ENCODE data around the gene TOX3.
A peak's percentile ranks its signal among the peaks of the same experiment; 100 is the strongest.

Gene TOX3

DNA sequence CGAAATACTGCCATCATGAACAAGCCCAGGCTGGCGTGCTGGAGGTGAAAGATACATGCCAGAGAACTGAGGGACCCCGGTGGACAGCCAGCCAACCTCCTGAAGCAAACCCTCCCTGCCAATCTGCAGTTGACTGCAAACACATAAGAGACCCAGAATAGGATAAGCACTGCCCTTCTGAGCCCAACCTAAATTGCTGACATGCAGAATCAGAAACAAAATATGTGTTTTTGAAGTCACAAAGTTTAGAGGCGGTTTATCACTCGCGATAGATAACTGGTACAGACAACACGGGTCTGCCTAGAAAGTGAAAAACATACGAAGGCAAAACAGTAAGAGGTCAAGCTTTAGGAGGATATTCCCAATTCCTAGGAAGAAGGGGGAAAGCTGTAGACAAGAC, 14.6 kb downstream of the TOX3 start:
- Histone ChIP-seq H4K8ac (ENCODE audit: low read depth, low read length) (no peak overlapping the region), H2BK120ac (ENCODE audit: low read depth, low read length) (no peak overlapping the region), H3K27me3 (ENCODE audit: insufficient read depth, low read length, poor library complexity) (no peaks in the 10 kb centered on the region), H3K79me2 (ENCODE audit: control insufficient read depth, insufficient read depth, low read length) (no peaks in the 10 kb centered on the region), H3K4me2 (ENCODE audit: low read length) (no peak overlapping the region), H3K18ac (ENCODE audit: low read length) (no peak overlapping the region), H2AK5ac (ENCODE audit: low read length) (no peak overlapping the region), H3K4me1 (ENCODE audit: control insufficient read depth, low read depth, low read length) (no peaks in the 10 kb centered on the region), H3K4me3 (ENCODE audit: low read length) (no peak overlapping the region), H3K9ac (ENCODE audit: low read length) (no peak overlapping the region), H2BK5ac (ENCODE audit: low read length) (no peak overlapping the region), H3K79me1 (ENCODE audit: low read length) (no peaks in the 10 kb centered on the region), H4K5ac (ENCODE audit: low read length) (no peak overlapping the region), H3K4ac (ENCODE audit: low read depth, low read length) (no peak overlapping the region), H3K36me3 (ENCODE audit: control insufficient read depth, insufficient read depth, low read length) (no peaks in the 10 kb centered on the region), H3K23ac (ENCODE audit: low read length) (no peak overlapping the region), H2BK15ac (replicated peaks; ENCODE audit: low read depth) (no peak overlapping the region), H3K56ac (ENCODE audit: low read length) (no peak overlapping the region), H3K27ac (ENCODE audit: low read depth, low read length) (no peak overlapping the region)
- WGBS (ENCODE audit: extremely low coverage, insufficient coverage, low lambda C conversion rate) = no CpG with 5 or more reads among the region's 8 CpGs
- no peak for DNase-seq

GRCh38 chr16:52529226-52529625, 17.7 kb downstream of the TOX3 start:
- no peak overlapping the region for H3K23ac ChIP-seq (ENCODE audit: low read length)
- no peaks in the 10 kb centered on the region for H3K36me3 ChIP-seq (ENCODE audit: control insufficient read depth, insufficient read depth, low read length)
- peaks cover 3% of the 10 kb centered on the region for H3K4me1 ChIP-seq (ENCODE audit: control insufficient read depth, low read depth, low read length)

GRCh38 chr16:52528393-52529065, 18.4 kb downstream of the TOX3 start:
- Histone ChIP-seq H3K23ac (ENCODE audit: low read length) (no peak overlapping the region), H2BK5ac (ENCODE audit: low read length) (no peak overlapping the region), H3K36me3 (ENCODE audit: control insufficient read depth, insufficient read depth, low read length) (no peaks in the 10 kb centered on the region), H3K4me2 (ENCODE audit: low read length) (no peak overlapping the region), H4K8ac (ENCODE audit: low read depth, low read length) (no peak overlapping the region), H3K9ac (ENCODE audit: low read length) (no peak overlapping the region), H3K4me3 (ENCODE audit: low read length) (no peak overlapping the region), H3K56ac (ENCODE audit: low read length) (no peak overlapping the region), H3K4me1 (ENCODE audit: control insufficient read depth, low read depth, low read length) (peaks cover 3% of the 10 kb centered on the region), H3K27me3 (ENCODE audit: insufficient read depth, low read length, poor library complexity) (no peaks in the 10 kb centered on the region), H3K18ac (ENCODE audit: low read length) (no peak overlapping the region), H3K4ac (ENCODE audit: low read depth, low read length) (no peak overlapping the region), H2BK15ac (replicated peaks; ENCODE audit: low read depth) (no peak overlapping the region), H2AK5ac (ENCODE audit: low read length) (no peak overlapping the region), H3K79me1 (ENCODE audit: low read length) (no peaks in the 10 kb centered on the region), H3K79me2 (ENCODE audit: control insufficient read depth, insufficient read depth, low read length) (no peaks in the 10 kb centered on the region), H3K27ac (ENCODE audit: low read depth, low read length) (no peak overlapping the region), H4K5ac (ENCODE audit: low read length) (no peak overlapping the region), H2BK120ac (ENCODE audit: low read depth, low read length) (no peak overlapping the region)
- no CpG with 5 or more reads among the region's 5 CpGs for WGBS (ENCODE audit: extremely low coverage, insufficient coverage, low lambda C conversion rate)
- no peak for DNase-seq

More at GRCh38 chr16:52529226-52529625, 17.7 kb downstream of the TOX3 start:
- H3K56ac ChIP-seq (ENCODE audit: low read length) = no peak overlapping the region
- H3K27me3 ChIP-seq (ENCODE audit: insufficient read depth, low read length, poor library complexity) = no peaks in the 10 kb centered on the region
- H2AK5ac ChIP-seq (ENCODE audit: low read length) = no peak overlapping the region
- H2BK5ac ChIP-seq (ENCODE audit: low read length) = no peak overlapping the region
- H3K79me2 ChIP-seq (ENCODE audit: control insufficient read depth, insufficient read depth, low read length) = no peaks in the 10 kb centered on the region
- H3K27ac ChIP-seq (ENCODE audit: low read depth, low read length) = no peak overlapping the region
- H3K4ac ChIP-seq (ENCODE audit: low read depth, low read length) = no peak overlapping the region
- no peak overlapping the region for H2BK120ac ChIP-seq (ENCODE audit: low read depth, low read length)
- no peak for DNase-seq
- no peak overlapping the region for H3K4me3 ChIP-seq (ENCODE audit: low read length)
- no peak overlapping the region for H2BK15ac ChIP-seq (replicated peaks; ENCODE audit: low read depth)
- H4K8ac ChIP-seq (ENCODE audit: low read depth, low read length) = no peak overlapping the region
- H3K4me2 ChIP-seq (ENCODE audit: low read length) = no peak overlapping the region
- no peak overlapping the region for H3K18ac ChIP-seq (ENCODE audit: low read length)
- H3K79me1 ChIP-seq (ENCODE audit: low read length) = no peaks in the 10 kb centered on the region
- no CpG with 5 or more reads among the region's 1 CpG for WGBS (ENCODE audit: extremely low coverage, insufficient coverage, low lambda C conversion rate)
- H4K5ac ChIP-seq (ENCODE audit: low read length) = no peak overlapping the region
- H3K9ac ChIP-seq (ENCODE audit: low read length) = no peak overlapping the region

- H3K27ac ChIP-seq (ENCODE audit: low read depth, low read length) = peak overlapping the region; percentile 49
These were observed 20.1 kb downstream of the TOX3 start for GRCh38 chr16:52526830-52527229.

GRCh38 chr16:52526116-52526828, 20.7 kb downstream of the TOX3 start:
- DNase-seq = peak; percentile 30
- Histone ChIP-seq H3K23ac (ENCODE audit: low read length) (no peak overlapping the region), H3K4me2 (ENCODE audit: low read length) (no peak overlapping the region), H3K36me3 (ENCODE audit: control insufficient read depth, insufficient read depth, low read length) (no peaks in the 10 kb centered on the region), H3K56ac (ENCODE audit: low read length) (no peak overlapping the region), H3K79me2 (ENCODE audit: control insufficient read depth, insufficient read depth, low read length) (no peaks in the 10 kb centered on the region), H3K4ac (ENCODE audit: low read depth, low read length) (no peak overlapping the region), H3K9ac (ENCODE audit: low read length) (no peak overlapping the region), H3K79me1 (ENCODE audit: low read length) (no peaks in the 10 kb centered on the region), H2BK120ac (ENCODE audit: low read depth, low read length) (no peak overlapping the region), H3K27ac (ENCODE audit: low read depth, low read length) (no peak overlapping the region), H3K18ac (ENCODE audit: low read length) (no peak overlapping the region), H3K4me3 (ENCODE audit: low read length) (no peak overlapping the region), H4K8ac (ENCODE audit: low read depth, low read length) (no peak overlapping the region), H3K27me3 (ENCODE audit: insufficient read depth, low read length, poor library complexity) (no peaks in the 10 kb centered on the region), H2AK5ac (ENCODE audit: low read length) (no peak overlapping the region), H2BK5ac (ENCODE audit: low read length) (no peak overlapping the region), H4K5ac (ENCODE audit: low read length) (no peak overlapping the region), H2BK15ac (replicated peaks; ENCODE audit: low read depth) (no peak overlapping the region), H3K4me1 (ENCODE audit: control insufficient read depth, low read depth, low read length) (peaks cover 3% of the 10 kb centered on the region)
- no CpG with 5 or more reads among the region's 8 CpGs for WGBS (ENCODE audit: extremely low coverage, insufficient coverage, low lambda C conversion rate)

More at GRCh38 chr16:52526830-52527229, 20.1 kb downstream of the TOX3 start:
- Histone ChIP-seq H3K18ac (ENCODE audit: low read length) (no peak overlapping the region), H3K23ac (ENCODE audit: low read length) (no peak overlapping the region), H3K4me2 (ENCODE audit: low read length) (no peak overlapping the region), H2BK5ac (ENCODE audit: low read length) (no peak overlapping the region), H2BK15ac (replicated peaks; ENCODE audit: low read depth) (no peak overlapping the region), H3K9ac (ENCODE audit: low read length) (no peak overlapping the region), H2BK120ac (ENCODE audit: low read depth, low read length) (no peak overlapping the region), H3K4ac (ENCODE audit: low read depth, low read length) (no peak overlapping the region), H3K79me1 (ENCODE audit: low read length) (no peaks in the 10 kb centered on the region), H3K36me3 (ENCODE audit: control insufficient read depth, insufficient read depth, low read length) (no peaks in the 10 kb centered on the region), H3K27me3 (ENCODE audit: insufficient read depth, low read length, poor library complexity) (no peaks in the 10 kb centered on the region), H4K5ac (ENCODE audit: low read length) (no peak overlapping the region), H4K8ac (ENCODE audit: low read depth, low read length) (no peak overlapping the region), H3K79me2 (ENCODE audit: control insufficient read depth, insufficient read depth, low read length) (no peaks in the 10 kb centered on the region), H2AK5ac (ENCODE audit: low read length) (no peak overlapping the region), H3K4me3 (ENCODE audit: low read length) (no peak overlapping the region), H3K4me1 (ENCODE audit: control insufficient read depth, low read depth, low read length) (peaks cover 3% of the 10 kb centered on the region), H3K56ac (ENCODE audit: low read length) (no peak overlapping the region)
- no CpG with 5 or more reads among the region's 3 CpGs for WGBS (ENCODE audit: extremely low coverage, insufficient coverage, low lambda C conversion rate)
- no peak for DNase-seq
